PC-9 (cell line): ENCODE results near the gene THOC7. TPM values are rescaled to one million over a fixed set of nuclear protein-coding genes. Genes with fewer than 3 reads are reported as not detected.
A peak's percentile ranks its signal among the peaks of the same experiment; 100 is the strongest.

Experiments
- BruUV-seq: library from RNA; stranded (reverse); fragments of 400-500 nt; replicated peaks from 2 replicates; lab custom pipeline; 2021; lab: Mats Ljungman, UMichigan
- CTCF ChIA-PET: fragments of 300-600 bp; sonication (Branson Sonifier 250); formaldehyde crosslinking; loops from one replicate; lab custom pipeline; 2022; ENCODE audit warnings: antibody characterized with exemption; lab: Charles Lee
- POLR2A ChIA-PET: fragments of 300-600 bp; sonication (Branson Sonifier 250); formaldehyde crosslinking; loops from one replicate; lab custom pipeline; 2022; ENCODE audit warnings: antibody characterized with exemption; ENCODE audit not compliant: unreplicated experiment; lab: Charles Lee
- DNase-seq, 2 experiments: peaks; one replicate each; pipeline versions ENCODE4 v3.0.0 to v3.0.0-alpha.2; 2015 to 2022; ENCODE audit warnings: mixed read lengths in 1 of 2
- H2AFZ ChIP-seq: fragments of 200-600 bp; sonication (generic); 2 replicates; pipeline ENCODE4 v1.8.1; 2017; ENCODE audit warnings: antibody characterized with exemption
- H3F3A ChIP-seq: fragments of 200-600 bp; sonication (generic); 2 replicates; pipeline ENCODE4 v1.8.1; 2017; ENCODE audit warnings: antibody characterized with exemption, mild to moderate bottlenecking, low read depth; ENCODE audit not compliant: insufficient read depth
- H3K27ac ChIP-seq: fragments of 200-600 bp; sonication (generic); 2 replicates; pipeline ENCODE4 v1.6.1; 2016; ENCODE audit warnings: mixed run types
- H3K27me3 ChIP-seq: fragments of 200-600 bp; sonication (generic); 2 replicates; pipeline ENCODE4 v1.6.1; 2016; ENCODE audit warnings: low read depth, mixed run types; ENCODE audit not compliant: insufficient read depth
- H3K36me3 ChIP-seq: fragments of 200-600 bp; sonication (generic); 2 replicates; pipeline ENCODE4 v1.6.1; 2016; ENCODE audit warnings: low read depth, mixed run types
- H3K4me1 ChIP-seq: fragments of 200-600 bp; sonication (generic); replicated peaks from 2 replicates; pipeline ENCODE4 v1.6.1; 2016; ENCODE audit warnings: mixed run types; ENCODE audit not compliant: insufficient read depth
- H3K4me2 ChIP-seq: fragments of 200-600 bp; sonication (generic); 2 replicates; pipeline ENCODE4 v1.6.1; 2017; ENCODE audit warnings: mixed run types
- H3K4me3 ChIP-seq: fragments of 200-600 bp; sonication (generic); 2 replicates; pipeline ENCODE4 v1.6.1; 2016; ENCODE audit warnings: mixed run types
- H3K79me2 ChIP-seq: fragments of 200-600 bp; sonication (generic); 2 replicates; pipeline ENCODE4 v1.6.1; 2017; ENCODE audit warnings: low read depth, mixed run types
- H3K9me2 ChIP-seq: fragments of 200-600 bp; sonication (generic); 2 replicates; pipeline ENCODE4 v1.8.1; 2017; ENCODE audit warnings: mild to moderate bottlenecking; ENCODE audit not compliant: insufficient read depth
- H3K9me3 ChIP-seq: fragments of 200-600 bp; sonication (generic); 2 replicates; pipeline ENCODE4 v1.8.1; 2016; ENCODE audit warnings: low read depth; ENCODE audit not compliant: insufficient read depth
- H4K20me1 ChIP-seq: fragments of 200-600 bp; sonication (generic); 2 replicates; pipeline ENCODE4 v1.8.1; 2017; ENCODE audit not compliant: insufficient read depth
- EZH2 ChIP-seq: fragments of 200-600 bp; sonication (generic); IDR thresholded peaks from 2 replicates; pipeline ENCODE4 v1.8.0; 2017; ENCODE audit warnings: antibody characterized with exemption, low read depth
- intact Hi-C: fragments of 100-400 bp; cut with micrococcal nuclease; formaldehyde crosslinking; loops from one replicate; pipeline ENCODE4 v1.10.0; 2022; ENCODE audit not compliant: unreplicated experiment
- total RNA-seq: library from RNA; stranded (reverse); gene quantifications from 2 replicates; pipeline ENCODE4 v1.2.3, GENCODE V29; 2021
- TF ChIP-seq, protein P1 (sequence below): fragments of 200-600 bp; sonication (generic); conservative IDR thresholded peaks from 2 replicates; pipeline ENCODE4 v1.6.1; 2017; ENCODE audit warnings: mixed run types, antibody characterized with exemption, mild to moderate bottlenecking, moderate library complexity

THOC7 gene
- total RNA-seq, 1 experiment from 2014 or later = 94.3 TPM

GRCh38 chr3:63795438-63795837, 68.2 kb downstream of the THOC7 start:
- H3K4me2 ChIP-seq = peak overlapping the region; percentile 63
- peak in 1 of 2 experiments; percentile 53 for DNase-seq
- no peak overlapping the region for H3K4me3 ChIP-seq
- no peak overlapping the region for H2AFZ ChIP-seq
- H3K9me3 ChIP-seq = no peaks in the 10 kb centered on the region
- no peaks in the 10 kb centered on the region for H4K20me1 ChIP-seq
- H3K79me2 ChIP-seq = no peaks in the 10 kb centered on the region
- no peaks in the 10 kb centered on the region for H3K27me3 ChIP-seq
- H3K27ac ChIP-seq = no peak overlapping the region
- TF ChIP-seq, protein P1, sequence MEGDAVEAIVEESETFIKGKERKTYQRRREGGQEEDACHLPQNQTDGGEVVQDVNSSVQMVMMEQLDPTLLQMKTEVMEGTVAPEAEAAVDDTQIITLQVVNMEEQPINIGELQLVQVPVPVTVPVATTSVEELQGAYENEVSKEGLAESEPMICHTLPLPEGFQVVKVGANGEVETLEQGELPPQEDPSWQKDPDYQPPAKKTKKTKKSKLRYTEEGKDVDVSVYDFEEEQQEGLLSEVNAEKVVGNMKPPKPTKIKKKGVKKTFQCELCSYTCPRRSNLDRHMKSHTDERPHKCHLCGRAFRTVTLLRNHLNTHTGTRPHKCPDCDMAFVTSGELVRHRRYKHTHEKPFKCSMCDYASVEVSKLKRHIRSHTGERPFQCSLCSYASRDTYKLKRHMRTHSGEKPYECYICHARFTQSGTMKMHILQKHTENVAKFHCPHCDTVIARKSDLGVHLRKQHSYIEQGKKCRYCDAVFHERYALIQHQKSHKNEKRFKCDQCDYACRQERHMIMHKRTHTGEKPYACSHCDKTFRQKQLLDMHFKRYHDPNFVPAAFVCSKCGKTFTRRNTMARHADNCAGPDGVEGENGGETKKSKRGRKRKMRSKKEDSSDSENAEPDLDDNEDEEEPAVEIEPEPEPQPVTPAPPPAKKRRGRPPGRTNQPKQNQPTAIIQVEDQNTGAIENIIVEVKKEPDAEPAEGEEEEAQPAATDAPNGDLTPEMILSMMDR = no peak
- TF ChIP-seq EZH2 = no peak
- ChIA-PET POLR2A (no interaction called here), CTCF (no interaction called here)
- peaks cover 3% of the 10 kb centered on the region; the same call in 1 of the 2 replicates for H3F3A ChIP-seq
- no TSS peak for BruUV-seq
- no peaks in the 10 kb centered on the region for H3K9me2 ChIP-seq
- peaks cover 12% of the 10 kb centered on the region; the same call in 1 of the 2 replicates for H3K4me1 ChIP-seq
- no peaks in the 10 kb centered on the region for H3K36me3 ChIP-seq
- intact Hi-C loops = no loop called here

GRCh38 chr3:63791974-63792373, 71.6 kb downstream of the THOC7 start:
- Histone ChIP-seq H3K9me3 (no peaks in the 10 kb centered on the region), H3F3A (peaks cover 3% of the 10 kb centered on the region; the same call in 1 of the 2 replicates), H3K4me2 (no peak overlapping the region), H2AFZ (no peak overlapping the region), H3K4me1 (peaks cover 12% of the 10 kb centered on the region; the same call in 1 of the 2 replicates), H3K27me3 (no peaks in the 10 kb centered on the region), H3K79me2 (no peaks in the 10 kb centered on the region), H3K27ac (no peak overlapping the region), H3K36me3 (no peaks in the 10 kb centered on the region), H3K4me3 (no peak overlapping the region), H3K9me2 (no peaks in the 10 kb centered on the region), H4K20me1 (no peaks in the 10 kb centered on the region)
- intact Hi-C loops = no loop called here
- DNase-seq = peak in 1 of 2 experiments; percentile 63
- ChIA-PET CTCF (no interaction called here), POLR2A (no interaction called here)
- BruUV-seq = no TSS peak
- no peak for TF ChIP-seq EZH2
- TF ChIP-seq, protein P1 = peak; percentile 47

Other genes starting within 250 kb of the THOC7 start
- not detected in 2 replicates for gene SNTN, start 211.1 kb downstream of the THOC7 start, total RNA-seq
- gene C3orf49, start 44.5 kb downstream of the THOC7 start, total RNA-seq = not detected in 2 replicates
- gene ATXN7, start 62 bp upstream of the THOC7 start, total RNA-seq = 27.7 and 28.8 TPM in 2 replicates
- not detected in 2 replicates for gene SCAANT1, start 48.6 kb upstream of the THOC7 start, total RNA-seq
- 52.0 and 68.8 TPM in 2 replicates for gene PSMD6, start 159.7 kb upstream of the THOC7 start, total RNA-seq